Skeletal muscle satellite cell (primary cell): Measurements from ENCODE around the gene PLCB1.

ENCODE experiments used
- H3K27me3 ChIP-seq: 2 replicates; pipeline ENCODE4 v1.7.0; 2013; ENCODE audit warnings: low read length; ENCODE audit not compliant: control insufficient read depth, insufficient read depth
- H3K36me3 ChIP-seq: 2 replicates; pipeline ENCODE4 v1.7.0; 2013; ENCODE audit warnings: mild to moderate bottlenecking, control low read depth, low read length; ENCODE audit not compliant: insufficient read depth
- H3K4me1 ChIP-seq: 2 replicates; pipeline ENCODE4 v1.7.0; 2013; ENCODE audit warnings: low read length; ENCODE audit not compliant: control insufficient read depth, insufficient read depth
- H3K4me2 ChIP-seq: 2 replicates; pipeline ENCODE4 v1.7.0; 2013; ENCODE audit warnings: mild to moderate bottlenecking, low read length
- H3K4me3 ChIP-seq: 2 replicates; pipeline ENCODE4 v1.7.0; 2013; ENCODE audit warnings: low read length
- H3K9ac ChIP-seq: 2 replicates; pipeline ENCODE4 v1.7.0; 2013; ENCODE audit warnings: mild to moderate bottlenecking, low read depth, low read length, moderate library complexity
- H3K9me3 ChIP-seq: replicated peaks from 2 replicates; pipeline ENCODE4 v1.7.0; 2013; ENCODE audit warnings: mild to moderate bottlenecking, control low read depth, low read length

PLCB1 gene

GRCh38 chr20:8218861-8219260 lies 86.8 kb downstream of the PLCB1 start:
- no peak overlapping the region for H3K9ac ChIP-seq
- H3K9me3 ChIP-seq, result no peaks in the 10 kb centered on the region
- no peaks in the 10 kb centered on the region for H3K27me3 ChIP-seq
- H3K4me2 ChIP-seq, result peak overlapping the region; percentile 5
- H3K4me1 ChIP-seq, result peaks cover 30% of the 10 kb centered on the region
- no peak overlapping the region for H3K4me3 ChIP-seq
- no peaks in the 10 kb centered on the region for H3K36me3 ChIP-seq

- H3K4me3 ChIP-seq, result no peak overlapping the region
- H3K9ac ChIP-seq, result no peak overlapping the region
- H3K27me3 ChIP-seq, result no peaks in the 10 kb centered on the region
- peak overlapping the region; percentile 5 for H3K4me2 ChIP-seq
- H3K9me3 ChIP-seq, result no peaks in the 10 kb centered on the region
- no peaks in the 10 kb centered on the region for H3K36me3 ChIP-seq
- peaks cover 35% of the 10 kb centered on the region for H3K4me1 ChIP-seq
These were observed 87.3 kb downstream of the PLCB1 start for GRCh38 chr20:8219403-8219802.

GRCh38 chr20:8220716-8221115 lies 88.7 kb downstream of the PLCB1 start:
- H3K4me1 ChIP-seq, result peaks cover 31% of the 10 kb centered on the region
- H3K27me3 ChIP-seq, result no peaks in the 10 kb centered on the region
- no peaks in the 10 kb centered on the region for H3K9me3 ChIP-seq
- no peak overlapping the region for H3K4me3 ChIP-seq
- H3K4me2 ChIP-seq, result no peak overlapping the region
- H3K9ac ChIP-seq, result no peak overlapping the region
- no peaks in the 10 kb centered on the region for H3K36me3 ChIP-seq

GRCh38 chr20:8221887-8222419 lies 89.9 kb downstream of the PLCB1 start:
- Histone ChIP-seq H3K4me3 (no peak overlapping the region), H3K4me1 (peaks cover 31% of the 10 kb centered on the region), H3K9me3 (no peaks in the 10 kb centered on the region), H3K9ac (no peak overlapping the region), H3K4me2 (no peak overlapping the region), H3K36me3 (no peaks in the 10 kb centered on the region), H3K27me3 (no peaks in the 10 kb centered on the region)

GRCh38 chr20:8223091-8223870 lies 91.2 kb downstream of the PLCB1 start:
- H3K9ac ChIP-seq, result peak overlapping the region; percentile 74
- no peaks in the 10 kb centered on the region for H3K36me3 ChIP-seq
- no peaks in the 10 kb centered on the region for H3K9me3 ChIP-seq
- no peaks in the 10 kb centered on the region for H3K27me3 ChIP-seq
- peak overlapping the region; percentile 64 for H3K4me2 ChIP-seq
- peaks cover 29% of the 10 kb centered on the region for H3K4me1 ChIP-seq
- H3K4me3 ChIP-seq, result no peak overlapping the region

- Histone ChIP-seq H3K9me3 (no peaks in the 10 kb centered on the region), H3K36me3 (no peaks in the 10 kb centered on the region), H3K4me3 (no peak overlapping the region), H3K9ac (no peak overlapping the region), H3K4me2 (no peak overlapping the region), H3K4me1 (peaks cover 18% of the 10 kb centered on the region), H3K27me3 (no peaks in the 10 kb centered on the region)
These were observed 93.6 kb downstream of the PLCB1 start for GRCh38 chr20:8225658-8226057.

- Histone ChIP-seq H3K4me2 (no peak overlapping the region), H3K27me3 (no peaks in the 10 kb centered on the region), H3K4me1 (peaks cover 18% of the 10 kb centered on the region)
These were observed 94.0 kb downstream of the PLCB1 start for GRCh38 chr20:8226106-8226505.

GRCh38 chr20:8227293-8227692 lies 95.2 kb downstream of the PLCB1 start:
- no peak overlapping the region for H3K4me2 ChIP-seq
- H3K36me3 ChIP-seq, result no peaks in the 10 kb centered on the region
- H3K4me3 ChIP-seq, result no peak overlapping the region
- H3K9ac ChIP-seq, result no peak overlapping the region
- no peaks in the 10 kb centered on the region for H3K27me3 ChIP-seq
- no peaks in the 10 kb centered on the region for H3K9me3 ChIP-seq
- peaks cover 18% of the 10 kb centered on the region for H3K4me1 ChIP-seq

More at GRCh38 chr20:8226106-8226505, 94.0 kb downstream of the PLCB1 start:
- H3K4me3 ChIP-seq, result no peak overlapping the region
- H3K9me3 ChIP-seq, result no peaks in the 10 kb centered on the region
- H3K36me3 ChIP-seq, result no peaks in the 10 kb centered on the region
- H3K9ac ChIP-seq, result no peak overlapping the region

- no peak overlapping the region for H3K9ac ChIP-seq
- peaks cover 8% of the 10 kb centered on the region for H3K4me1 ChIP-seq
- no peaks in the 10 kb centered on the region for H3K27me3 ChIP-seq
- H3K36me3 ChIP-seq, result no peaks in the 10 kb centered on the region
- H3K4me2 ChIP-seq, result no peak overlapping the region
- H3K4me3 ChIP-seq, result no peak overlapping the region
- H3K9me3 ChIP-seq, result no peaks in the 10 kb centered on the region
These were observed 96.2 kb downstream of the PLCB1 start for GRCh38 chr20:8228315-8228714.

GRCh38 chr20:8229090-8229489 lies 97.0 kb downstream of the PLCB1 start:
- H3K4me1 ChIP-seq, result peaks cover 3% of the 10 kb centered on the region
- no peak overlapping the region for H3K4me2 ChIP-seq
- H3K9ac ChIP-seq, result no peak overlapping the region
- H3K27me3 ChIP-seq, result no peaks in the 10 kb centered on the region
- no peak overlapping the region for H3K4me3 ChIP-seq
- H3K36me3 ChIP-seq, result no peaks in the 10 kb centered on the region
- no peaks in the 10 kb centered on the region for H3K9me3 ChIP-seq

- H3K9me3 ChIP-seq, result no peaks in the 10 kb centered on the region
- no peaks in the 10 kb centered on the region for H3K36me3 ChIP-seq
- no peak overlapping the region for H3K4me2 ChIP-seq
- H3K9ac ChIP-seq, result no peak overlapping the region
- no peaks in the 10 kb centered on the region for H3K4me1 ChIP-seq
- no peaks in the 10 kb centered on the region for H3K27me3 ChIP-seq
- no peak overlapping the region for H3K4me3 ChIP-seq
These were observed 99.0 kb downstream of the PLCB1 start for GRCh38 chr20:8231038-8231437.

- Histone ChIP-seq H3K4me3 (no peak overlapping the region), H3K4me1 (no peaks in the 10 kb centered on the region), H3K36me3 (no peaks in the 10 kb centered on the region), H3K9ac (no peak overlapping the region), H3K9me3 (no peaks in the 10 kb centered on the region), H3K4me2 (no peak overlapping the region), H3K27me3 (no peaks in the 10 kb centered on the region)
These were observed 100.3 kb downstream of the PLCB1 start for GRCh38 chr20:8232332-8232731.
